SJCRH30 (cell line): ENCODE data around the gene RAB6C. TPM values are rescaled to one million over a fixed set of nuclear protein-coding genes. Genes with fewer than 3 reads are reported as not detected.

ENCODE experiments used
- total RNA-seq: library from RNA; depleted of rRNA; stranded (reverse); fragments of >200 nt; shearing (Covaris generic); gene quantifications from 2 replicates; pipeline ENCODE4 v1.2.3, GENCODE V29; 2014; rRNA removed

The RAB6C gene
- total RNA-seq, 1 experiment from 2014 or later = not detected

Other genes with a start within 250 kb of the RAB6C start
- 8.6 and 11.5 TPM in 2 replicates for gene POTEF, start 149.6 kb downstream of the RAB6C start, total RNA-seq
- 2.2 and 2.7 TPM in 2 replicates for gene CCDC74B, start 165.4 kb downstream of the RAB6C start, total RNA-seq
- 62.0 and 67.5 TPM in 2 replicates for gene SMPD4, start 201.9 kb downstream of the RAB6C start, total RNA-seq
- 63.2 and 99.3 TPM in 2 replicates for gene MZT2B, start 202.6 kb downstream of the RAB6C start, total RNA-seq
- gene TUBA3E, start 218.8 kb downstream of the RAB6C start, total RNA-seq = not detected in 2 replicates